Activated CD8-positive, alpha-beta T cell treated with anti-CD3 and anti-CD28 coated beads for 36 hours (primary cell): Measurements from ENCODE around the gene RPL29. TPM values are rescaled to one million over a fixed set of nuclear protein-coding genes. Genes with fewer than 3 reads are reported as not detected.

Experiments
- ATAC-seq: fragments of 200-7000 bp; cut with Tn5 transposase; one replicate; pipeline ENCODE4 v1.10.0; 2021; ENCODE audit warnings: mild to moderate bottlenecking, moderate library complexity
- CTCF ChIA-PET: fragments of 350-600 bp; sonication (Branson Sonifier 250); formaldehyde crosslinking; loops from one replicate; lab custom pipeline; 2021; ENCODE audit warnings: antibody characterized with exemption; lab: Charles Lee
- POLR2A ChIA-PET: fragments of 350-600 bp; sonication (Branson Sonifier 250); formaldehyde crosslinking; loops from one replicate; lab custom pipeline; 2021; ENCODE audit warnings: antibody characterized with exemption; lab: Charles Lee
- DNase-seq: peaks from one replicate; pipeline ENCODE4 v3.0.0-alpha.2; 2020
- H3K27ac Mint-ChIP-seq: one replicate; pipeline ENCODE4 v1.8.0; 2021; ENCODE audit warnings: mild to moderate bottlenecking, mixed read lengths
- H3K27me3 Mint-ChIP-seq: one replicate; pipeline ENCODE4 v1.8.0; 2021; ENCODE audit warnings: mixed read lengths
- H3K36me3 Mint-ChIP-seq: one replicate; pipeline ENCODE4 v1.8.0; 2021; ENCODE audit warnings: low read depth, mixed read lengths
- H3K4me1 Mint-ChIP-seq: one replicate; pipeline ENCODE4 v1.8.0; 2021; ENCODE audit warnings: low read depth, mixed read lengths
- H3K4me3 Mint-ChIP-seq: one replicate; pipeline ENCODE4 v1.8.0; 2021; ENCODE audit warnings: mild to moderate bottlenecking, moderate library complexity, mixed read lengths
- H3K9me3 Mint-ChIP-seq: one replicate; pipeline ENCODE4 v1.8.0; 2021; ENCODE audit warnings: mixed read lengths
- intact Hi-C: fragments of 100-400 bp; cut with micrococcal nuclease; formaldehyde crosslinking; loops from one replicate; pipeline ENCODE4 v1.10.0; 2022
- total RNA-seq, 2 experiments: library from RNA; stranded (reverse); gene quantifications; one replicate each; pipeline ENCODE4 v1.2.3, GENCODE V29; 2021
- TF ChIP-seq, protein P1 (sequence below): fragments of 200-600 bp; IDR thresholded peaks from one replicate; pipeline ENCODE4 v1.8.0; 2022; ENCODE audit warnings: antibody characterized with exemption, mild to moderate bottlenecking

The RPL29 gene
- total RNA-seq, 2 experiments from 2014 or later, result 2,039 to 2,045 TPM

DNA sequence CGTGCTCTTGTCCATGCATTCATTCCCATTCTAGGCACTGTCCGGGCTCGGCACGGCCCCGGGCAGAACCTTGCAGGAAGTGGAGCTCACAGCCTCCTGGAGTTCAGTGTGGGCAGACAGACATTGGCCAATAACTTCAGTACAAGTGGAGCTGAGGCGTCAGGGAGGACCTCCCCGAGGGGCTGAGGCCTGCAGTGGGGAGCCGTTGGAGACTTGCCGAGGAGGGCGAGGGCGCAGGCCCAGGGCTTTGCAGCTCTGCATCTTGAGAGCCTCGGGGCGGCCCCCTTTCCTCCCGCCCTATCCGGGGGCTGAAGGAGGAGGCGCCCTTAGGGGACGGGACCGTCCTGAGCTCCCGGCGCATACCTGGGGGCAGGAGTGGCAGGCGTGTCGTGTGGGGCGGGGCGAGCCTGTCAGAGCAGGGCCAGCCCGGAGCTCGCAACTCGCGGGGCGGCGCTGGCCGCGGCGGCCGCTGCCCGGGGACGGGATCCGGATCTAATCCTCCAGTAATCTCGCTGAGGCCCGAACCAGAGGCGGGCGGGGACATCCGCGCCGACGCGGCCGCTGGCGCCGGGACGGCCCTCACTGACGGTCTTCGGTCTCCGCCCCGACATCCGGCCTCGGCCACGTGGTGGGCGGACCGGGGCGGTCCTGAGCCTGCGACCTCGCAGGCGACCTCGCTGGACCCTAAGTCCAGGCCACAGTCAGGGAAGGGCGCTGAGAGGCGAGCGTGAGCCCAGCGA lies 12.7 kb downstream of the RPL29 start, which contains the start of gene ACY1:
TSS of gene ACY1 (plus strand) at position 698 of the 740 bp plus-strand sequence. CDS start 530 bp downstream, outside the sequence.
- Mint-ChIP-seq H3K9me3 (no peaks in the 10 kb centered on the region), H3K27ac (peak within 1 kb of the TSS; percentile 95), H3K27me3 (no peaks in the 10 kb centered on the region), H3K4me1 (peaks cover 21% of the 10 kb centered on the region), H3K36me3 (peaks cover 10% of the 10 kb centered on the region), H3K4me3 (peak within 1 kb of the TSS; percentile 92)
- ChIA-PET CTCF (interaction anchor here (0.7 to 3.6 kb wide), 17 partner anchors 9 to 482 kb away, joined by 3 to 40 read pairs (median 6); partner anchors contain the start of genes ABHD14A, ABHD14B, PARP3 and PCBP4), POLR2A (interaction anchor here (0.8 to 14.5 kb wide), 12 partner anchors 9 to 302 kb away, joined by 3 to 267 read pairs (median 4); partner anchors contain the start of genes ABHD14A, ABHD14B, DUSP7 and PARP3)
- ATAC-seq (peak; percentile 91), DNase-seq (peak; percentile 92)
- intact Hi-C loops, result loop anchor here (5.0 kb wide), 1 partner anchor 41 kb away; the partner anchor contains the start of genes PARP3 and RRP9
- TF ChIP-seq, protein P1, sequence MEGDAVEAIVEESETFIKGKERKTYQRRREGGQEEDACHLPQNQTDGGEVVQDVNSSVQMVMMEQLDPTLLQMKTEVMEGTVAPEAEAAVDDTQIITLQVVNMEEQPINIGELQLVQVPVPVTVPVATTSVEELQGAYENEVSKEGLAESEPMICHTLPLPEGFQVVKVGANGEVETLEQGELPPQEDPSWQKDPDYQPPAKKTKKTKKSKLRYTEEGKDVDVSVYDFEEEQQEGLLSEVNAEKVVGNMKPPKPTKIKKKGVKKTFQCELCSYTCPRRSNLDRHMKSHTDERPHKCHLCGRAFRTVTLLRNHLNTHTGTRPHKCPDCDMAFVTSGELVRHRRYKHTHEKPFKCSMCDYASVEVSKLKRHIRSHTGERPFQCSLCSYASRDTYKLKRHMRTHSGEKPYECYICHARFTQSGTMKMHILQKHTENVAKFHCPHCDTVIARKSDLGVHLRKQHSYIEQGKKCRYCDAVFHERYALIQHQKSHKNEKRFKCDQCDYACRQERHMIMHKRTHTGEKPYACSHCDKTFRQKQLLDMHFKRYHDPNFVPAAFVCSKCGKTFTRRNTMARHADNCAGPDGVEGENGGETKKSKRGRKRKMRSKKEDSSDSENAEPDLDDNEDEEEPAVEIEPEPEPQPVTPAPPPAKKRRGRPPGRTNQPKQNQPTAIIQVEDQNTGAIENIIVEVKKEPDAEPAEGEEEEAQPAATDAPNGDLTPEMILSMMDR, result peak; percentile 60

DNA sequence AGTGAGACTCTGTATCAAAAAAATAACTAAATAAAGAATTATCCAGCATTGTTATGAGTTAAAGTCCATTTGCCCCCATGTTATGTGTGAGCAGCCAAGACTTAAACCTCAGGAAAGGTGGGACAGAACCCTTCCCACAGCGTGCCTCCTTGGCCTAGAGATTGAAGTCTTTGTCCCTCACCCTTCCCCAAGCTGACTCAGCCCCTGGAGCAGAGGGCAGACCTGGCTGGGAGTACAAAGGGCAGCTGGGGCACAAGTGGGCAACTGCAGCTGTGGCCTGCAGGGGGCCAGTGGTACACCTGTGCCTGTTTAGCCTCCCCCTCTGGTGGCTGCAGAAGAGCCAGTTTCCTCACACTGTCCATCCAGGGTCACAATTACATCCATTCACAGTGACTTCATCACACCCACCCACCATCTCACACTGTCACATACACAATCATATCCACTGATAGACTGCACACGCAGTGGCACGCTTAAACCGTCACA lies 13.3 kb downstream of the RPL29 start:
- Mint-ChIP-seq H3K4me3 (peak overlapping the region; percentile 92), H3K27ac (peak overlapping the region; percentile 95), H3K36me3 (peaks cover 10% of the 10 kb centered on the region), H3K9me3 (no peaks in the 10 kb centered on the region), H3K27me3 (no peaks in the 10 kb centered on the region), H3K4me1 (peaks cover 21% of the 10 kb centered on the region)
- ChIA-PET POLR2A (interaction anchor here (0.8 to 14.5 kb wide), 11 partner anchors 9 to 215 kb away, joined by 3 to 267 read pairs (median 4); partner anchors contain the start of genes ABHD14A, ABHD14B, DUSP7 and PARP3), CTCF (interaction anchor here (0.7 to 3.6 kb wide), 16 partner anchors 9 to 464 kb away, joined by 3 to 40 read pairs (median 6); partner anchors contain the start of genes ABHD14A, ABHD14B, PARP3 and PCBP4)
- peak; percentile 41 for ATAC-seq
- TF ChIP-seq, protein P1, result peak; percentile 76
- peak; percentile 66 for DNase-seq
- intact Hi-C loops, result loop anchor here (5.0 kb wide), 1 partner anchor 40 kb away; the partner anchor contains the start of genes PARP3 and RRP9

DNA sequence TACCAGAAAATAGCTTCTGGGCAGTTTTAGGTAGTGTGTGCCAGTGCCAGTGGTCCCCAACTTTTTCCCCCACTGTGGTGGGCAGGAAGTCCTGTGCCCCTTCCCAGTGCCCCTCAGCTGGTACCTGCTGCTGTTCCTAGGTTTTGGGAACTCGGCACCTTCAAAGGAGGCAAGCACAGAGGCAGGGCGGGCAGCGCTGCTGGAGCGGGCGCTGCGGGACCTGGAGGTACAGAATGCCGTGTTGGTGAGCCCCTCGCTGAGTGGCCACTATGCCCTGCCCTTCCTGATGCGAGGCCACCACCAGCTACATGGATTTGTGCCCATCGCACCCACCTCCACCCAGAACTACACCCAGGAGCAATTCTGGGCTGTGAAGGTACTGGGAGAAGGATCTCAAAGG lies 15.4 kb downstream of the RPL29 start:
- H3K4me1 Mint-ChIP-seq, result peaks cover 37% of the 10 kb centered on the region
- intact Hi-C loops, result loop anchor here (5.0 kb wide), 1 partner anchor 38 kb away; the partner anchor contains the start of genes PARP3 and RRP9
- DNase-seq, result no peak
- ATAC-seq, result no peak
- no peaks in the 10 kb centered on the region for H3K27me3 Mint-ChIP-seq
- no peak overlapping the region for H3K27ac Mint-ChIP-seq
- H3K9me3 Mint-ChIP-seq, result no peaks in the 10 kb centered on the region
- TF ChIP-seq, protein P1, result no peak
- CTCF ChIA-PET, result no interaction called here
- peaks cover 10% of the 10 kb centered on the region for H3K36me3 Mint-ChIP-seq
- POLR2A ChIA-PET, result interaction anchor here (14.5 kb wide), 1 partner anchor 13 kb away, joined by 267 read pairs; the partner anchor contains the start of gene RPL29
- H3K4me3 Mint-ChIP-seq, result no peak overlapping the region

DNA sequence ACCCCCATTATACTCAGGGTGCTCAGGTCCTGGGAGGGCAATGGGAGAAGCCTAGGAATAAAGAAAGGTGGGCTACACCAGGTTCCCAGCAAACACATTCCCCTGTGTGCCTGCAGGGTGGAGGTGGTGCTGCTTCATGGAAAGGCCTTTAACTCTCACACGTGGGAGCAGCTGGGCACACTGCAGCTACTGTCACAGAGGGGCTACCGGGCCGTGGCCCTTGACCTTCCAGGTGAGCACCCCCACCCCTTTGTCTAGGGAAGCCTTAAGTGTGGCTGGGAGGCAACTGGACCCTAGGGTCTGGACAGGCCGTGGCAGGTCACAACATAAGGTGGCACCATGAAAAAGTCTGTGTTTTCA lies 17.6 kb downstream of the RPL29 start:
- no peak for DNase-seq
- no peaks in the 10 kb centered on the region for H3K9me3 Mint-ChIP-seq
- POLR2A ChIA-PET, result interaction anchor here (14.5 kb wide), 1 partner anchor 15 kb away, joined by 267 read pairs; the partner anchor contains the start of gene RPL29

More for the DNA sequence above, 17.6 kb downstream of the RPL29 start:
- peaks cover 11% of the 10 kb centered on the region for H3K36me3 Mint-ChIP-seq
- no peak for ATAC-seq
- H3K4me3 Mint-ChIP-seq, result no peak overlapping the region
- intact Hi-C loops, result no loop called here
- H3K4me1 Mint-ChIP-seq, result peaks cover 36% of the 10 kb centered on the region
- no peaks in the 10 kb centered on the region for H3K27me3 Mint-ChIP-seq
- TF ChIP-seq, protein P1, result no peak
- CTCF ChIA-PET, result no interaction called here
- H3K27ac Mint-ChIP-seq, result no peak overlapping the region
